ENCODE data around the gene TPM1.
"Not testable (repeated sequence)": the region's sequence is repeated elsewhere in the genome, so short reads cannot be mapped to it uniquely, and the experiment has no call there.

TPM1 gene

GRCh38 chr15:63041974-63042876 lies at the start of gene TPM1:
Gene TPM1 (plus strand): TSS chr15:63042747. CDS start chr15:63042830, 83 bp downstream.
- DNase-seq (ENCODE audit: low read depth, low spot score), result no peak

GRCh38 chr15:62993066-62993465 lies 49.5 kb upstream of the TPM1 start:
- DNase-seq (ENCODE audit: low read depth, low spot score), result no peak

- DNase-seq (ENCODE audit: low read depth, low spot score), result not testable (repeated sequence)
Measured at GRCh38 chr15:62993632-62994031, 48.9 kb upstream of the TPM1 start.

- DNase-seq (ENCODE audit: low read depth, low spot score), result no peak
Measured at GRCh38 chr15:62994439-62994838, 48.1 kb upstream of the TPM1 start.

GRCh38 chr15:62994975-62995681 lies 47.4 kb upstream of the TPM1 start:
- DNase-seq (ENCODE audit: low read depth, low spot score), result no peak

- no peak for DNase-seq (ENCODE audit: low read depth, low spot score)
Measured at GRCh38 chr15:62997441-62997840, 45.1 kb upstream of the TPM1 start.

- DNase-seq (ENCODE audit: low read depth, low spot score), result no peak
Measured at GRCh38 chr15:62998262-62998890, 44.2 kb upstream of the TPM1 start.

- DNase-seq (ENCODE audit: low read depth, low spot score), result no peak
Measured at GRCh38 chr15:62999178-62999577, 43.4 kb upstream of the TPM1 start.

- no peak for DNase-seq (ENCODE audit: low read depth, low spot score)
Measured at GRCh38 chr15:62999923-63000561, 42.5 kb upstream of the TPM1 start.

GRCh38 chr15:63000706-63001105 lies 41.8 kb upstream of the TPM1 start:
- DNase-seq (ENCODE audit: low read depth, low spot score), result no peak

- no peak for DNase-seq (ENCODE audit: low read depth, low spot score)
Measured at GRCh38 chr15:63004211-63004610, 38.3 kb upstream of the TPM1 start.

GRCh38 chr15:63006032-63006878 lies 36.3 kb upstream of the TPM1 start:
- DNase-seq (ENCODE audit: low read depth, low spot score), result no peak

GRCh38 chr15:63008333-63009049 lies 34.1 kb upstream of the TPM1 start:
- no peak for DNase-seq (ENCODE audit: low read depth, low spot score)

GRCh38 chr15:63010386-63010785 lies 32.2 kb upstream of the TPM1 start:
- DNase-seq (ENCODE audit: low read depth, low spot score), result no peak

GRCh38 chr15:63010920-63011693 lies 31.4 kb upstream of the TPM1 start:
- DNase-seq (ENCODE audit: low read depth, low spot score), result no peak

GRCh38 chr15:63012444-63012843 lies 30.1 kb upstream of the TPM1 start:
- no peak for DNase-seq (ENCODE audit: low read depth, low spot score)

- DNase-seq (ENCODE audit: low read depth, low spot score), result no peak
Measured at GRCh38 chr15:63013052-63013808, 29.3 kb upstream of the TPM1 start.

- no peak for DNase-seq (ENCODE audit: low read depth, low spot score)
Measured at GRCh38 chr15:63014578-63014977, 28.0 kb upstream of the TPM1 start.

GRCh38 chr15:63015618-63016017 lies 26.9 kb upstream of the TPM1 start:
- no peak for DNase-seq (ENCODE audit: low read depth, low spot score)

Data from brain pericyte (primary cell).